Natural killer cell (primary cell): Measurements from ENCODE around the gene EOMES. TPM values are rescaled to one million over a fixed set of nuclear protein-coding genes. Genes with fewer than 3 reads are reported as not detected.

Experiments used
- ATAC-seq, 3 donors: fragments of 150-1000 bp in 2 of 3; fragments of 200-7000 bp in 1 of 3; cut with Tn5 transposase; 1 replicate in 1 of 3; 2 replicates in 2 of 3; pipeline ENCODE4 v1.10.0; 2021; ENCODE audit warnings: mild to moderate bottlenecking in 2 of 3, moderate library complexity in 2 of 3
- DNase-seq, 2 donors: peaks; one replicate each; pipeline versions ENCODE4 v3.0.0 to v3.0.0-alpha.2; 2013 to 2021; ENCODE audit warnings: mixed read lengths in 1 of 2
- H3K27ac ChIP-seq: one replicate; pipeline ENCODE4 v1.5.1; 2013; ENCODE audit warnings: mild to moderate bottlenecking, low read length
- H3K27me3 ChIP-seq: one replicate; pipeline ENCODE4 v1.6.1; 2013; ENCODE audit warnings: low read length; ENCODE audit not compliant: control insufficient read depth, insufficient read depth
- H3K36me3 ChIP-seq: one replicate; pipeline ENCODE4 v1.6.1; 2013; ENCODE audit warnings: low read length; ENCODE audit not compliant: control insufficient read depth, insufficient read depth
- H3K4me1 ChIP-seq: one replicate; pipeline ENCODE4 v1.6.1; 2013; ENCODE audit warnings: low read length; ENCODE audit not compliant: control insufficient read depth, insufficient read depth
- H3K4me3 ChIP-seq: one replicate; pipeline ENCODE4 v1.5.1; 2013; ENCODE audit warnings: low read length
- H3K9me3 ChIP-seq: one replicate; pipeline ENCODE4 v1.6.1; 2013; ENCODE audit warnings: low read length; ENCODE audit not compliant: control insufficient read depth, insufficient read depth
- H3K27ac Mint-ChIP-seq, 2 donors: one replicate each; pipeline ENCODE4 v1.8.0; 2022; ENCODE audit warnings: mild to moderate bottlenecking in 2 of 2, mixed read lengths in 2 of 2, moderate library complexity in 1 of 2
- H3K27me3 Mint-ChIP-seq, 2 donors: one replicate each; pipeline ENCODE4 v1.8.0; 2022; ENCODE audit warnings: low read depth in 2 of 2, mixed read lengths in 2 of 2
- H3K36me3 Mint-ChIP-seq: one replicate; pipeline ENCODE4 v1.8.0; 2022; ENCODE audit warnings: mixed read lengths
- H3K4me1 Mint-ChIP-seq, 2 donors: one replicate each; pipeline ENCODE4 v1.8.0; 2022; ENCODE audit warnings: mixed read lengths in 2 of 2
- H3K4me3 Mint-ChIP-seq: one replicate; pipeline ENCODE4 v1.8.0; 2022; ENCODE audit warnings: mild to moderate bottlenecking, moderate library complexity, mixed read lengths
- H3K9me3 Mint-ChIP-seq, 2 donors: one replicate each; pipeline ENCODE4 v1.8.0; 2022; ENCODE audit warnings: mixed read lengths in 2 of 2
- WGBS: methylation state at CpG from one replicate; pipeline ENCODE4 v1.1.7; 2013; ENCODE audit warnings: missing lambda C conversion rate; ENCODE audit not compliant: insufficient coverage; 5-methylcytosine and 5-hydroxymethylcytosine counted together
- intact Hi-C: fragments of 100-400 bp; cut with micrococcal nuclease; formaldehyde crosslinking; loops from one replicate; pipeline ENCODE4 v1.14.2; 2022
- total RNA-seq, 4 donors: library from RNA; stranded (reverse); fragments of 120-200 nt in 1 of 4; gene quantifications; one replicate each; pipeline versions ENCODE4 v1.2.3 to v1.2.4, GENCODE V29; 2013 to 2022
- TF ChIP-seq, protein P1 (sequence below): fragments of 200-600 bp; IDR thresholded peaks from one replicate; pipeline ENCODE4 v1.8.0; 2022; ENCODE audit warnings: antibody characterized with exemption

Gene EOMES
- total RNA-seq, 3 donors from 2014 or later (not counting 1 experiment from before 2014, with no cell fraction given), result 30.3 to 64.0 (median 32.2) TPM

DNA sequence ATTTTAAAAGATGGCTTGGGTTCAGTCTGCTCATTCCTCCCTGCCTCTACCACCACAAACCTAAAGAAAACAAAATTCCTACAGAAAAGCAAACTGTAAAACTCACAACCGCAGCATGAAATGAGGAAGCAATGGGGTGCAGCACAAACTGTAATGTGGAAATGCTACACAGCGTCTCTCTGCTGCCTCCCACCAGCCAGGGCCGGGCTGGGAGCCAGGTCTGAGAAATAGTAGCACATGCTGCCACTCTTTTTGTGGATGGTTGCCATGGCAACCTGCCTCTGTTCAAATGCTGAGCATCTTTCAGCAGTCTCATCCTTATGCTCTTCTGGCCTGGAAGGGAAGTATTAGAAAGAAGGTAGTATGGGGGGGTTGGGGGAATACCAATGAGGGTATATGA is 55.4 kb downstream of the EOMES start:
- no peak overlapping the region for H3K4me3 ChIP-seq
- peak in 2 of 3 donors; percentile 18 to 35 for ATAC-seq
- no peaks in the 10 kb centered on the region for H3K4me1 ChIP-seq
- DNase-seq, result peak in 1 of 2 donors; percentile 32
- H3K27ac ChIP-seq, result no peak overlapping the region
- no peak overlapping the region for H3K4me3 Mint-ChIP-seq
- 10% methylated on average over 3 of the region's 3 CpGs for WGBS
- H3K36me3 ChIP-seq, result no peaks in the 10 kb centered on the region
- intact Hi-C loops, result no loop called here
- no peaks in the 10 kb centered on the region for H3K9me3 ChIP-seq
- no peaks in the 10 kb centered on the region for H3K36me3 Mint-ChIP-seq
- no peaks in the 10 kb centered on the region for H3K9me3 Mint-ChIP-seq
- H3K27ac Mint-ChIP-seq, result peak overlapping the region in 1 of 2 donors; percentile 35
- TF ChIP-seq, protein P1, sequence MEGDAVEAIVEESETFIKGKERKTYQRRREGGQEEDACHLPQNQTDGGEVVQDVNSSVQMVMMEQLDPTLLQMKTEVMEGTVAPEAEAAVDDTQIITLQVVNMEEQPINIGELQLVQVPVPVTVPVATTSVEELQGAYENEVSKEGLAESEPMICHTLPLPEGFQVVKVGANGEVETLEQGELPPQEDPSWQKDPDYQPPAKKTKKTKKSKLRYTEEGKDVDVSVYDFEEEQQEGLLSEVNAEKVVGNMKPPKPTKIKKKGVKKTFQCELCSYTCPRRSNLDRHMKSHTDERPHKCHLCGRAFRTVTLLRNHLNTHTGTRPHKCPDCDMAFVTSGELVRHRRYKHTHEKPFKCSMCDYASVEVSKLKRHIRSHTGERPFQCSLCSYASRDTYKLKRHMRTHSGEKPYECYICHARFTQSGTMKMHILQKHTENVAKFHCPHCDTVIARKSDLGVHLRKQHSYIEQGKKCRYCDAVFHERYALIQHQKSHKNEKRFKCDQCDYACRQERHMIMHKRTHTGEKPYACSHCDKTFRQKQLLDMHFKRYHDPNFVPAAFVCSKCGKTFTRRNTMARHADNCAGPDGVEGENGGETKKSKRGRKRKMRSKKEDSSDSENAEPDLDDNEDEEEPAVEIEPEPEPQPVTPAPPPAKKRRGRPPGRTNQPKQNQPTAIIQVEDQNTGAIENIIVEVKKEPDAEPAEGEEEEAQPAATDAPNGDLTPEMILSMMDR, result no peak
- no peaks in the 10 kb centered on the region for H3K27me3 Mint-ChIP-seq
- H3K27me3 ChIP-seq, result no peaks in the 10 kb centered on the region
- H3K4me1 Mint-ChIP-seq, result peaks cover 8% of the 10 kb centered on the region in 2 donors

- WGBS, result 7% methylated on average over 1 of the region's 1 CpG
- Mint-ChIP-seq H3K9me3 (no peaks in the 10 kb centered on the region), H3K4me3 (no peak overlapping the region), H3K36me3 (no peaks in the 10 kb centered on the region), H3K27me3 (no peaks in the 10 kb centered on the region), H3K4me1 (peaks cover 8% of the 10 kb centered on the region in 2 donors), H3K27ac (peak overlapping the region in 1 of 2 donors; percentile 35)
- ATAC-seq (no peak), DNase-seq (no peak)
- no peak overlapping the region for H3K27ac ChIP-seq
- TF ChIP-seq, protein P1, result no peak
- intact Hi-C loops, result no loop called here
- H3K4me3 ChIP-seq, result no peak overlapping the region
- H3K36me3 ChIP-seq, result no peaks in the 10 kb centered on the region
- H3K4me1 ChIP-seq, result no peaks in the 10 kb centered on the region
- no peaks in the 10 kb centered on the region for H3K9me3 ChIP-seq
- no peaks in the 10 kb centered on the region for H3K27me3 ChIP-seq
These were observed 55.9 kb downstream of the EOMES start for GRCh38 chr3:27666272-27666671.

Other genes with a start within 250 kb of the EOMES start
- gene SLC4A7, start 237.9 kb downstream of the EOMES start, total RNA-seq, result 10 to 100 TPM; 36.4 to 48.0 (median 41.3) TPM